ENCODE data around the gene ART1.

DNA sequence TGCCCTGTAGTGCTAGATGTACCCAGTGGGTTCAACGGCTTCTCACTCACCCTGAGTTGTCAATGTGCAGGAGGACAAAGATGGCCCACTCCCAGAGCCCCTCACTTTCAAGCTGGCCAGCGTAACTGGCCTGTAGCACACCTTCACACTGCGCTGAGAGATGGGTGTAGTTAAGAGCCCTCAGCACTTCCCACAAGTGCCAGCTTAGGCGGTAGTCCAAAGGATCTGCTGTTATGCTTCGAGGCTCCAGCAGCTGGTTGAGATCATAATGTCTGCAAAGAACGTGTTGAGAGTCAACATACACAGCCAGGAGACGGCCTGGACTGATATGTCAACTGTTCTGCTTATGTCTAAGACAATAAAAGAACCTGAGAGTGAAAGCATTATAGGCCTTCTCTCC is 41.0 kb downstream of the ART1 start:
- TF ChIP-seq, protein P1, sequence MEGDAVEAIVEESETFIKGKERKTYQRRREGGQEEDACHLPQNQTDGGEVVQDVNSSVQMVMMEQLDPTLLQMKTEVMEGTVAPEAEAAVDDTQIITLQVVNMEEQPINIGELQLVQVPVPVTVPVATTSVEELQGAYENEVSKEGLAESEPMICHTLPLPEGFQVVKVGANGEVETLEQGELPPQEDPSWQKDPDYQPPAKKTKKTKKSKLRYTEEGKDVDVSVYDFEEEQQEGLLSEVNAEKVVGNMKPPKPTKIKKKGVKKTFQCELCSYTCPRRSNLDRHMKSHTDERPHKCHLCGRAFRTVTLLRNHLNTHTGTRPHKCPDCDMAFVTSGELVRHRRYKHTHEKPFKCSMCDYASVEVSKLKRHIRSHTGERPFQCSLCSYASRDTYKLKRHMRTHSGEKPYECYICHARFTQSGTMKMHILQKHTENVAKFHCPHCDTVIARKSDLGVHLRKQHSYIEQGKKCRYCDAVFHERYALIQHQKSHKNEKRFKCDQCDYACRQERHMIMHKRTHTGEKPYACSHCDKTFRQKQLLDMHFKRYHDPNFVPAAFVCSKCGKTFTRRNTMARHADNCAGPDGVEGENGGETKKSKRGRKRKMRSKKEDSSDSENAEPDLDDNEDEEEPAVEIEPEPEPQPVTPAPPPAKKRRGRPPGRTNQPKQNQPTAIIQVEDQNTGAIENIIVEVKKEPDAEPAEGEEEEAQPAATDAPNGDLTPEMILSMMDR (IDR thresholded peaks at IDR 0.05; ENCODE audit: borderline replicate concordance, extremely low read depth, low read length, poor library complexity, severe bottlenecking): no peak
- no peak for TF ChIP-seq EZH2 (IDR thresholded peaks at IDR 0.05; ENCODE audit: borderline replicate concordance, low read depth, low read length, severe bottlenecking)
